Hippocampal formation (tissue), 2 donors: ENCODE data around the gene CPE.

Experiments
- DNase-seq, 2 donors: peaks; one replicate each; lab custom pipeline; 2025; lab: John Stamatoyannopoulos, UW

The CPE gene

DNA sequence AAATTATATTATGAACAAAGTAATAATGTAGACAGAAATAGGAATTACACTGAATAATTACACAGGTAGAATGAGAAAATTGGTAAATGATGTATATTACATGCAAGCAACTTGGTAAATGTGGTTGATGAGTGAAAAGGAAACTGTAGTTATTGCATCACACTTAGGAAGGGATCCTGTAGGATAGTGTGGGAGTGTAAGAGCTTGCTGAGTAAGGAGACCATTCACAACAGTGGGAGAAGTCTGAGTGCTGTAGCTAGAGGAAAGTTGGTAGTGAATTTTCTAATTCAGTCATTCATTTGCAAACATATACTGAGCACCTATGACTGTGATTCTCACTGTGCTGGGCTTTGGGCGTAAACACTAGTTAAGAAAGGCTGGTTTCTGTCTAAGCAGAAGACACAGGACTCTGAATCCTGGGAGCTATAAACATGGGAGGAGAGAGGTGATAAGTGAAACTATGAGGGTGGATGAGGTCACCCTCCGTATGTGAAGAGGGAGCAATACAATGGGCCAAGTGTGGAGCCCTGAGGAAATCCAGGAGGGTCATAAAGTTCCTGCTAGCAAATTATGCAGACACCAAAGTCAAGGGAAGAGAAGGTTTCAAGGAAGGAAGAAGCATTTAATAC, 14.2 kb upstream of the CPE start:
- DNase-seq: no peak

DNA sequence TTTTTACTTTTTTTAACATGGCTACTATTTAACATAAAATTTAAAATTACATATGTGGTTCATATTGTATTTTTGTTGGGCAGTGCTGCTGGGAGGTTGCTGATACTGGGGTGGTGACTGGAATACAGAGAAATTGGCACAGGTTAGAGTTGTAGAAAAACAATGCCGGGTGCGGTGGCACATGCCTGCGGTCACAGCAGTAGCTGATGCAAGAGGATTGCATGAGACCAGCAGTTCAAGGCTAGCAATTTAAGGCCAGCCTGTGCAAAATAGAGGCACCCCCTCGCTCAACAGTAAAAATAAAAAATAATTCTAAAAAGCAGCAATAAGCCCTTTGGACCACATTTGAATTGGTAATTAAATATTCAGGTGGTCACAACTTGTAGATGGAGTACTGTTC, 11.8 kb upstream of the CPE start:
- DNase-seq: no peak

DNA sequence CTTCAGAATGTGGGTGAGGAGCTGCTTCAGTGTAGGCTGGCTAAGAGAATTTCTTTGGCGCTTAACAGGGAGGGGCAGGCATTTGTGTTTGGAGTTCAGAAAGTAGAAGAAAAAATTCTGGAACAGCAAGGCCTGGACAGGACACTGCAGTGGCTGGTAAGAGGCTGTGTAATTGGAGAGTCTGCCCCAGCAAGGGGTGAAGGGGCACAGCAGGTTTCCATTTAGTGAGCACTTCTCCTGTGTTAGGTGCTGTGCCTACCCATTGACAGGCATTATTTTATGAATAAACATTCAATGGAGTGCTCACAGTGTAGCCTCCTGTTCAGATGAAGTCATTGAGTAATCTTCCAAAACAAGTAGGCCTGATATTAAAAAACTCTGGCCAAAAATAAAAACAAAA, 10.7 kb upstream of the CPE start:
- DNase-seq: no peak

DNA sequence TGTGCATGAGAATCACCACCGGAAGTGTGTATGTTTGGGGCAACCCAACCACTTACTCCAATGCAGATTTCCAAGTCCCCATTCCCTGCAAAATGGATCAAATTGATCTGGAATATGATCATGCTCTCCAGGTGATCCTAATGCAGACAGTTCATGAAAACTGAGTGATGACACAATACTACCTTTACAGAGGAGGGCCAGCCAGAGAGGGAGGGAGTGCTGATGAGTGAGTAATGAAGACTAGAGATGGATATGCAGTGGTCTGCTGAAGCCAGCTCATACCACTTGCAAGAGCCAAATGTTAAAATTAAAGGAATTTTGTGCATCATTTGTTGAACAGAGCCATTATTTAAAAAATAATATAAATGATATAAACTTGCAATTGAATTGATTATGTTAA, 10.2 kb upstream of the CPE start:
- DNase-seq: no peak

DNA sequence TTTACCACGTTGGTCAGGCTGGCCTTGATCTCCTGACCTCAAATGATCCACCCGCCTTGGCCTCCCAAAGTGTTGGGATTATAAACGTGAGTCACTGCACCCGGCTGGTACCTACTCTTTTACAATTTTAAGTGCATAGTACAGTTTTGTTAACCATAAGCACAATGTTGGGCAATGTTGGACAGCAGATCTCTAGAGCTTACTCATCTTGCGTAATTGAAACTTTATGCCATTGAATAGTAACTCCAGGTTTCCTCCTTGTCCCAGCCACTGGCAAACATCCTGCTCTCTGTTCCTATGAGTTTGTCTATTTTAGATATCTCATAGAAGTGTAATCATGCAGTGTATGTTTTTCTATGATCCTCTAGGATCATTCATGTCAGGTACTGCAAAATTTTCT, 9.3 kb upstream of the CPE start:
- no peak for DNase-seq

DNA sequence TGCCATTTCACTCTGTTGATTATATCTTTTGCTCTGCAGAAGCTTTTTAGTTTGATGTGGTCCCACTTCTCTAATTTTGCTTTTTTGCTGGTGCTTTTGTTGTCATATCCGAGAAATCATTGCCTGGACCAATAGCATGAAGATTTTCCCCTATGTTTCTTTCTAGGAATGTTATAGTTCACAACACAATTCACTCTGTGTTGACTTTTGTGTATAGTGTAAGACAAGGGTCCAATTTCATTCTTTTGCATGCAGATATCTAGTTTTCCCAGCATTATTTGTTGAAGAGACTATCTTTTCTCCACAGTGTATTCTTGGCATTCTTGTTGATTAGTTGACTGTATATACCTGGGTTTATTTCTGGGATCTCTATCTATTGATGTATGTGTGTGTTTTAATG, 8.3 kb upstream of the CPE start:
- DNase-seq: no peak

DNA sequence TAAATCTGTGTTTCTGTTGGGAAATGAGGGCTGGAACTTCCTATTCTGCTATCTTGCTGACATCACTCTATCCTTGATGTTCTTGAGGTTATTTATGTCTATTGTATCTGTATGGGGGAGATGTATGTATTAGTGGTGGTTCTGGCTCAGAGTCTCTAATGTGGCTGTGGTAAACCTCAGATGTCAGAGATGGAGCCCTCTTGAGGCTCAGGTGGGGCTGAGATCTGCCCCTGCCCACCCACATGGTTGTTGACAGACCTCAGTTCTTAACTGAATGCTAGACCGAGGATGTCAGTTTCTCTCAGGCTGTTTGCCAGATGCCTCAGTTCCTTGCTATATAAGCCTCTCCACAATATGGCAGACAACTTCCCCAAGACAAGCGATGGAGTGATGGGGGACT, 3.3 kb upstream of the CPE start:
- DNase-seq: no peak

DNA sequence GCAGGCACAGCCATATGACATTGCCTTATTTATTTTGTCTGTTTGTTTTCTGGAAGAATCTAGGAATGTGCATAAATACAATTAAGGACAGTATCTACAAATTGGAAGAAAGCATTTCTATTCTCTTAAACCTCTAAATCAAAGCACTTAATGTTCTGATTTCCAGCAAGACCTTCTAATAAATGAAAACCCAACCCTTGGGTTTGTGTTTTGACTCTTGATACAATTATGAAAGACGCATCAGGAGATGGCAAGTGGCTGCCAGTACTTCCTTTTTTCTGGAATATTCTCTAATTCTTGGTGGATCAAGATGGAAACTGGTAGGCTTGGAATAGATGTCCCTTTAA, 437 bp upstream of the CPE start:
- DNase-seq: no peak

DNA sequence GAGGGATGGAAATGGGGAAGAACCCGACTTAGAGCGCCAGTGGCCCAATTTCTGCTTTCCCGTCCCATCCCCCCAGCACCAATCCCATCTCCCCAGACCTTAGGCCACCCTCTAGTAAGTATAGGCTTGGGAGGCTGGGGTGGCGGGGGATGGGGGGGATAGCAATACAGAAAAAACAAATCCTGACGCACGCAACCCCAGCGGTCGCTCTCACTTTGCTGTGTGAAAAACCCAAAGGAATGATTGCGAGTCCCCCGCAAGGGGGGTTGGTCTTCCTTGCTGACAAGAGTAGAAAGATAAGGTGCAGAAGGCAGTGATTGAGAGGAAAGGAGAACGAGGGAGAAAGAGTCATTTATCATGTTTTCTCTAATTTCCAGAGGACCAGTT, 863 bp downstream of the CPE start:
- peak in 1 of 2 donors; percentile 12 for DNase-seq

DNA sequence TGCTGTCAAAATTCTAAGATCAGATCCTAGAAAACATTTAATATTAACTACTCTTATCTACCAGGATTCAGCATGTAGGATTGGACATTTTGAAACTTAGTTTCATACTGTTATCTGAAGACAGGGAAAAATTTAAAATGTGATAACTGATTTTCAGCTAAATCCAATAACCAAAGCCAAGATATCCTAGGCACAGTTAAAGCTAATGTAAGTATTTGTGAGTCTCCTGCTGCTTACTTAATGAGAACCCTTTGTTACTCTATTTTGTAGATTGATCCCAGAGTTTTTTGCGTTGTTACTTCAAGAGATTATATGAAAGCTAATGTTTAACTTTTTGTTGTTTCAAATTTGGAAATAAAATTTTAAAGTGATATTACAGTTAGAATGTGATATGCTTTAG, 2.0 kb downstream of the CPE start:
- no peak for DNase-seq

DNA sequence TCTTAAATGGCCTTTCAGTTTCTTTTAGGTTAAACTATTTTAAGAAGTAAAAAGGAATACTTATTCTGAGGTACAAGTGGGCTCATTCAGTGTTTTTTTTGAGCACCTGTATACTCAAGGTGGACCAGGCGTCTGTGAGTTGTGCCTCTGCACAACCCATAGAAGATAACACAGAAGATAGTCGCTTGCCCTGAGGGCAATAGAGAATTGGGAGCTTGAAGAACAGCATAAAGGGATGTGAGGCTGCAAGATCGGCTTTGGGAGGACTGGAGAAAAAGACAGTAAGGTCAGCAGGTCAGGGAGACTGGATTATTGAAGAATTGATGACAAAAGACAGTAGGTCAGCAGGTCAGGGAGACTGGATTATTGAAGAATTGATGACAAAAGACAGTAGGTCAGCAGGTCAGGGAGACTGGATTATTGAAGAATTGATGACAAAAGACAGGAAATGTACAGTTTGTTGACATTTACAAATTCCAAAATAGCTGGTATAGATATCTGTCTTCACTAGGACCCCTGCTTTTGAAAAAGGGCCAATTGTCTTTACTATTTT, 3.1 kb downstream of the CPE start:
- DNase-seq: no peak

DNA sequence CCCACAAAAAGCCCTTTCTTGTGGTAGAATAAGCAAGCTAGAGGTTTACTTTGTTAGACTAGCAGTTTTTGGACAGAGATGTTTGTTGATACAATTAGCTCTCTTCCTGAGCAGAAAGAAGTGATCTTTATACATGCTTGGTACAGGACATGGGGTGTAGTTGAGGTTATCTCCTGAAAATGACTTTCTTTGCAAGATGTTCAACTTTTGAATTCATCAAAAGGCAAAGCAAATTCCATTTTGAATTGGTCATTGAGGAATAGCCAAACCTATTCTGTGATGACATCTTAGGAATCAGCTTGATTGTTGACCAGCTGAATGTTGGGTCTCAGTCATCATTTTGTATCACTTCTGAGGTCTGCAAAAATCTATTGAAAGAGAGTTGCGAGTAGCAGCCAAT, 3.8 kb downstream of the CPE start:
- DNase-seq: no peak

DNA sequence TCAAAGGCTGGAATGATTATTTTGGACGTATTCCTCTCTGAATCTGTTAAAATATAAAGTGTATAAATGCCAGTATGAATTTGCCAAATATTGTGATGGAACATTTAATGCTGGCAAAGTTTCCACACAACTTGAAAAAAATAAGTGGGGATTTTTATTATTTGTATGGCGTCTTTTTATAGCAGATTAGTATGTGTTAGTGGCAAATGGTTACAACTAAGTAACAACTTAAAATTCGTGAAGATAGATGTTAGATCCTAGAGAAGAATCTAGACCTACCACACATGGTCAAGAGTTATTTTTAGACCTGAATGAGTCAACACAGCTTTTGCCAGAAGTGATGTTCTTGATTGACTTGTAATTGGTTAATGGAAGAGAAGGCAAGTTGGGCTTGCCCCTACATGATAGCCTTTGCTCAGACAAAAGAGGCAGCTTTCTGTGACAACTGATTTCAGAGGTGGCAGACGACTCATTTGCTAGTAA, 4.8 kb downstream of the CPE start:
- no peak for DNase-seq

DNA sequence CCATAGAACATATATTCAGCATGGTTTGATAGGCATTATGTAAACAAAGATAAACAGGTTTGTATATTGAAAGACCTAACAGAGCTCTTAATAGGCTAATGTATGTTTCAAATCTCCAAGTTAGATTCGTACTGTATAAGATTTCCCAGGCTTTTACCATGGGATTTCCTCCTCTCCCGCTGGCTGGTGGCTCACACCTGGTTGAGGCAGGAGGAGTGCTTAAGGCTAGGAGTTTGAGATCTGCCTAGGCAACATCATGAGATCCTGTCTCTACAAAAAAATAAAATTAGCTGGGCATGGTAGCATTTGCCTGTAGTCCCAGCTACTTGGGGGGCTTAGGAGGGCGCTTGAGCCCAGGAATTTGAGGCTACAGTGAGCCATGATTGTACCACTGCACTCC, 5.4 kb downstream of the CPE start:
- DNase-seq: no peak

DNA sequence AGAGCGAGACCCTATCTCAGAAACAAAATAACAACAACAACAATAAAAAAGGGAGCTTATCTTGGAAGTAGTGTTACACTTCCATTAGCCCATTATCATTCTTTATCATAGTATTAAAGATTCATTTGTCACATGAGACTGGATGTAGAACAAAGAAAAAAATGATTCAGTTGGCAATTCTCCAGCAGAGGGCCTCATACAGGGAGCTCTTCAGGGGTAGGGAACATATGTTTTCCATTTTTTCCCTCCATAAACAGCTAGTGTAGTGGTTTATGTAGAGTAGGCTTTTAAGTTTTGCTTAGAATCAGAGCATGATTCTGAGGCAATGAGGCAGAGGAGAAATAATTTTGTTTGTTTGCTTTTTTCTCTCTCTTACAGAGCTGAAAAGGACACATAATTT, 5.8 kb downstream of the CPE start:
- DNase-seq: no peak

DNA sequence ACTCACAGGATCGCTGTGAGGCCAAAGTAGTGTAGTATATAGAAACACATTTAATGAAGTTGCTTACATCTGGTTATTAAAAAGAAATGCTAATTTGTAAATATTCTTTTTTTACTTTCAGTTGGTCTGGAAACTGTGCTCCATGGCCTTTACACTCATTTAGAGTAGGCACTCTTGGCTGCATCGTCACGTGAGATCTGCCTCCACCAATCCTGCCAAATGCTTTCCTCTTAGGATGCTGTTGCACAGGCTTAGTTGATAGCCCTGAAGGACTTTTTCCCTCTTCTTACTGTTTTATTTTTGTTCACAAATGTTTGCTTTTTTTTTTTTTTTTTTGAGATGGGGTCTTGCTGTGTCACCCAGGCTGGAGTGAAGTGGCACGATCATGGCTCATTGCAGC, 6.3 kb downstream of the CPE start:
- DNase-seq: no peak

DNA sequence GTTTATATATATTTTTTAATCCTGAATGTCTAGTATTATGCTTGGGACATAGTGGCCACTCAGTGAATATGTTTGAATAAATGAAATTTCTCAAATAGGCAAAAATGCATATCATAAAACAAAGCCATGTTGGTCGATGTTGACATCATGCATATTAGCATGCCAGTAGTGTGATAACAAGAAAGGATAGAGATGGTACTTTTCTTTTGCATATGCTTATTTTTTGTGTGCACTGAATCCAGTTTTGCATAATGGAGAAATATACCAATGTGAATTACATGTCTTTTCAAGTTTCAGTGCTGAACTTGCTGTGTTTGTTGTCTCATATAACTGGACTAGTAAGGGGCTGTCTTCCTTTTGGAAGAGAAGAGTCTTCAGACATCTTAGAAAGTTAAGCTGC, 7.5 kb downstream of the CPE start:
- DNase-seq: no peak

DNA sequence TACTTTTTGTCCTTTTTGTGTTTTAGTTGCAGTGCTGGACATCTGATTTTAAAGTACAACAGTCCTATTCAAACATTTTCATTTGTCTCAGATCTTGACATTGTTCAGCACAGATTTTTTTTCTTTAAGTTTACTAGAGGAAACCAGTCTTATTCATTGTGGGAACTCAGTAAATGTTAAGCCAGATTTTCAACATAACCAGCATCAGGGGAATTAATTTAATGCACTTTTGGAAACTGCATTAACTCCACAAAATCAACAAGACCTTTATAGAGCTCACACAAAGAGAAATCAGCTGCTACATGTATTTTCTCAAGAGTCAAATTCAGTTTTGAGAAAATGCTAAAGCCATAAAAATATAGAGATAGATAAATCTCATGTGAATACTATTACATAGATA, 9.9 kb downstream of the CPE start:
- DNase-seq: no peak

DNA sequence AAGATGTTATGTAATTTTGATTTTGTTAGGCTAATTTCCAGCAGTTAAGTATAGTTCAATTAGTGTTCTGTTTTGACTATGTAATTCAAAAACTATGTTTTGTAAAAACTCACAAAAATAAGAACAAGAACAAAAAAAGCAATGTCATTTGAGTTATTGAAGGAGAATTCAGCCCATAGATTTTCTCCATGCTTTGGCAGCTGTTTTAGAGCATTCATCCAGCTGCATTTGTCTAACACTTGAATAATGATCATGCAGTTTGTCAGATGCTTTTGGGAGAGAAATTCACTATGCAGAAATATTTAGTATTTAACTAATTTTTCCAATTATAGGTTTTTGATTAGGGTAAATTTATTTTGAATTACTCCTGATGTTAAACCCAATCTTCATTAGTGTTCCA, 14.2 kb downstream of the CPE start:
- DNase-seq: no peak

DNA sequence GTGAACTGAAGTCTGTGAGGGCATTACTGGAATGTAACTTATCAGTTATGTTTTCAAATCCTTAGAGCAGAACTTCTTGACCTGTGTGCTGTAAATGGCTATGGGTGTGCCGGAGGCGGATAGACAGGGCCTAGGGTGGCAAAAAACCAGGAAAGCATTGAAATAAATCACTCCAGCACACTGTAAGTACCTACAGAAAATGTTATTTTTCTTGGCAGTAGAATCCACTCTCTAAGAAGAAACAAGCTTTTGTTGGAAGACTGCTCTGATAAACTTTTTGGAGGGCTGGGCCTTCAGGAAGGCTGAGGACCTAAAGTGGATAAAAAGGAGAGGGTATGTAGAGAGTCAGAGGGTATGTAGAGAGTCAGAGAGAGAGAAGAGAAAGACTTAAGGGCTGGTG, 14.9 kb downstream of the CPE start:
- no peak for DNase-seq

DNA sequence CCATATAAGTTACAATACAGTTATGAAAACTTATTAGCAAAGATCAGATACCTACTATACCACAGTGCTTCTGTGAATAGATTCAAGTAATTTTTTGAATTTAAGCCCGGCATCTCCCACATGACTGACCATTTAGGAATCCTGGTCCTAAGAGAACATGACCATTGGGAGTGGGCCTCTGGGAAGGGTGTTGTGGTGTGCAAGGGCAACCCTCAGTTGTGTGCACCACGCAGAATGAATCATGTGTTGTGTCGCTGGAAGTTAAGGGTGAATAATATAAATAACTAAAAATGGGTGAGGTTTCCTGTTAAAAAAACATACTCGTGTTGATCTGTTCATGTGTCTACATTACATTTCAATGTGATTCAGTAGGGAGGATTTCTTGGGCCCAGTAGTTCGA, 15.5 kb downstream of the CPE start:
- no peak for DNase-seq

DNA sequence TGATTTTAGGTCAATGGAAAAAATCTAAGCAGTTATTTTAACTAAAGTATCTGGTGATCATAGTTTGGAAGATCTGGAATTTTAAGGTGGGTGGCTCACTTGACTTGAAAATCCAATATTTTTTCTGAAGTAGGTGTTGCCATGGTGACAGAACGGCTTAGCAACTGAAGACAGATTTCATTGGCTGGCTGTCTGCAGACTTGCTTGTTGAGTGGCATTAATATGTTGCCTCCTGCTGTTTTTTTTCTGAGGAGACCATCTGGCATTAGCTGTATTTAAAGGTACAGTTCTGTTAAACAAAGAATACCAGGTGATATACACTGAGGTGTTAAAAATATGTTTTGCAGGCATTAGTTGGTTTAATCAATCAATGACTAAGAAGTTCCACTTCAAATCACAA, 19.8 kb downstream of the CPE start:
- DNase-seq: no peak

DNA sequence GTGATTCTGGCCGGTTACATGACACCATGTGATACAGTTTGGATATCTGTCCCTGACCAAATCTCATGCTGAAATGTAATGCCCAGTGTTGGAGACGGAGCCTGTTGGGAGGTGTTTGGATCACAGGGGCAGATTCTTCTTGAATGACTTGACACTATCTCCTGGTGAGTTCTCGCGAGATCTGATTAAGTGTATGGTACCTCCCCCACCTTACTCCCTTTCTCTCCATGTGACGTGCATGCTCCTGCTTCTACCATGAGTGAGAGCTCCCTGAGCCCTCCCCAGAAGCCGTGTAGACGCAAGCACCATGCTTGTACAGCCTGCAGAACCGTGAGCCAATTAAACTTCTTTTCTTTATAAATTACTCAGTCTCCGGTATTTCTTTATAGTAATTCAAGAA, 23.6 kb downstream of the CPE start:
- no peak for DNase-seq

DNA sequence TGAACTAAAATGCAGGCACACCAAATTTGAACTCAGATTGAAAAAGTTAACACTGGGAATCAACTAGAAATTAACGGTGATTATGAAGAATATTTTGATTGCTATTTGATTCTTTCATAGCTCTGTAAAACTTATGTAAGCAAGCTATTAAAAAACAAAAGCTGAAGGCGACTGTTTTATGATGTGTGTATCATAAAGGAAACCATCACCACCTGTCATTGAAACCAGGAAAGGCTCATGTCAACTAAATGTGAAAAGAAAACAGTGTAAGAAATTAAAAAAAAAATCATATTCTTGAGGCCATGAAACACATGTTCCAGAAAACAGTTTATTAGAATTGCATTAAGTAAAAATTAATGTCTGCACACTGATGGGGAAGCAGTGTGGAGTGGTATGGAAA, 24.2 kb downstream of the CPE start:
- DNase-seq: no peak

DNA sequence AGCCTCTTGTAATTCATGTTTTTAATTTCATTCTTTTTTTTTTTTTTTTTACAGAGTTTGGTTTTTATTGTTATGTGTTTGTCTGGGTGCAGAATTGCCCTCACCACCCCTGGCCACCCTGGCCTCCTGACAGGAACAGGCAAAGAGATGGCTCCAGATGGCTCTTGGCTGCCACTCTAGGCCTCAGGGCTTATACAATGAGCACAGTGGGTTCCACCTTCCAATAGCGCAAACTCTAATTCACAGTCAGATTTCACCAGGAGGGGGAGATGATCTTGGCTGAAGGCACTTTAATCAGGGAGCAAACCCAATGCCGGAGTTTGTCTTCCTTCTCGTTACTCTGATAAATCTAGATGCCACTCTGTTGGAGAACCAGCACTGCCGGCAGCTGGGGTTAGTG, 24.8 kb downstream of the CPE start:
- no peak for DNase-seq
